ENCODE measurements around the gene CLSTN1. TPM values are rescaled to one million over a fixed set of nuclear protein-coding genes. Genes with fewer than 3 reads are reported as not detected.
"Not testable (repeated sequence)": the region's sequence is repeated elsewhere in the genome, so short reads cannot be mapped to it uniquely, and the experiment has no call there.

Gene CLSTN1
- total RNA-seq, 1 donor from 2014 or later = 75.4 TPM

DNA sequence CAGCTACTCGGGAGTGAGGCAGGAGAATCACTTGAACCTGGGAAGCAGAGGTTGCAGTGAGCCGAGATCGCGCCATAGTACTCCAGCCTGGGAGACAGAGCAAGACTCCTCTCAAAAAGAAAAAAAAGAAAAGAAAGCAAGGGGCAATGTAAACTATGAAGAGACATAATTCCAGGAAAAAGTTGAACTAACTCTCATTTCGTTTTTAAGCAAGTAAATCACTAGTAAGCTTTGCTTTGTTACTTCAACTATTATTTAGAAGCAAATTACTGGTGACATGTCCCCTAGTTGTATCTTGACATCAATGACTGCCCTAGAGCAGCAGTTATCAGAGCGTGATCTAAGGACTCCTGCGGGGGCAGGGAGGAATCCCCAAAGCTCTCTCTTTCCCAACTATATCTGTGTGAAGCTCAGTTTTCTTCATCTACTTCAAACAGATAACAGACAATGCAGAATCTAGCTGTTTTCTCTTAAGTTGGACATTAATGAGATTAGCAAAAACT is 18.7 kb downstream of the CLSTN1 start:
- peaks cover 100% of the 10 kb centered on the region for H3K79me2 ChIP-seq (ENCODE audit: low read depth)
- DNase-seq (ENCODE audit: low spot score) = no peak
- H3K27ac ChIP-seq = peak overlapping the region; percentile 80
- peaks cover 16% of the 10 kb centered on the region for H3F3A ChIP-seq (ENCODE audit: low read depth)
- H3K4me1 ChIP-seq = peaks cover 32% of the 10 kb centered on the region
- Mint-ChIP-seq H3K4me3 (no peak overlapping the region), H3K27me3 (ENCODE audit: insufficient read depth, low read depth) (peaks cover 2% of the 10 kb centered on the region), H3K36me3 (peaks cover 8% of the 10 kb centered on the region), H3K27ac (peak overlapping the region; percentile 41), H3K4me1 (peaks cover 34% of the 10 kb centered on the region), H3K9me3 (peaks cover 4% of the 10 kb centered on the region)
- H3K27me3 ChIP-seq = no peaks in the 10 kb centered on the region
- no peaks in the 10 kb centered on the region for H3K9me3 ChIP-seq (ENCODE audit: low read depth)
- TF ChIP-seq EZH2 (IDR thresholded peaks at IDR 0.05) (no peak), EZH2phosphoT487 (IDR thresholded peaks at IDR 0.05) (no peak)
- TF ChIP-seq, protein P1, sequence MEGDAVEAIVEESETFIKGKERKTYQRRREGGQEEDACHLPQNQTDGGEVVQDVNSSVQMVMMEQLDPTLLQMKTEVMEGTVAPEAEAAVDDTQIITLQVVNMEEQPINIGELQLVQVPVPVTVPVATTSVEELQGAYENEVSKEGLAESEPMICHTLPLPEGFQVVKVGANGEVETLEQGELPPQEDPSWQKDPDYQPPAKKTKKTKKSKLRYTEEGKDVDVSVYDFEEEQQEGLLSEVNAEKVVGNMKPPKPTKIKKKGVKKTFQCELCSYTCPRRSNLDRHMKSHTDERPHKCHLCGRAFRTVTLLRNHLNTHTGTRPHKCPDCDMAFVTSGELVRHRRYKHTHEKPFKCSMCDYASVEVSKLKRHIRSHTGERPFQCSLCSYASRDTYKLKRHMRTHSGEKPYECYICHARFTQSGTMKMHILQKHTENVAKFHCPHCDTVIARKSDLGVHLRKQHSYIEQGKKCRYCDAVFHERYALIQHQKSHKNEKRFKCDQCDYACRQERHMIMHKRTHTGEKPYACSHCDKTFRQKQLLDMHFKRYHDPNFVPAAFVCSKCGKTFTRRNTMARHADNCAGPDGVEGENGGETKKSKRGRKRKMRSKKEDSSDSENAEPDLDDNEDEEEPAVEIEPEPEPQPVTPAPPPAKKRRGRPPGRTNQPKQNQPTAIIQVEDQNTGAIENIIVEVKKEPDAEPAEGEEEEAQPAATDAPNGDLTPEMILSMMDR (IDR thresholded peaks at IDR 0.05) = no peak
- no peak overlapping the region for H3K9ac ChIP-seq
- H3K4me3 ChIP-seq = no peak overlapping the region
- peak overlapping the region; percentile 24 for H3K4me2 ChIP-seq
- no peak overlapping the region for H2AFZ ChIP-seq (replicated peaks)
- peaks cover 95% of the 10 kb centered on the region for H4K20me1 ChIP-seq (ENCODE audit: low read depth)
- peaks cover 4% of the 10 kb centered on the region for H3K36me3 ChIP-seq

DNA sequence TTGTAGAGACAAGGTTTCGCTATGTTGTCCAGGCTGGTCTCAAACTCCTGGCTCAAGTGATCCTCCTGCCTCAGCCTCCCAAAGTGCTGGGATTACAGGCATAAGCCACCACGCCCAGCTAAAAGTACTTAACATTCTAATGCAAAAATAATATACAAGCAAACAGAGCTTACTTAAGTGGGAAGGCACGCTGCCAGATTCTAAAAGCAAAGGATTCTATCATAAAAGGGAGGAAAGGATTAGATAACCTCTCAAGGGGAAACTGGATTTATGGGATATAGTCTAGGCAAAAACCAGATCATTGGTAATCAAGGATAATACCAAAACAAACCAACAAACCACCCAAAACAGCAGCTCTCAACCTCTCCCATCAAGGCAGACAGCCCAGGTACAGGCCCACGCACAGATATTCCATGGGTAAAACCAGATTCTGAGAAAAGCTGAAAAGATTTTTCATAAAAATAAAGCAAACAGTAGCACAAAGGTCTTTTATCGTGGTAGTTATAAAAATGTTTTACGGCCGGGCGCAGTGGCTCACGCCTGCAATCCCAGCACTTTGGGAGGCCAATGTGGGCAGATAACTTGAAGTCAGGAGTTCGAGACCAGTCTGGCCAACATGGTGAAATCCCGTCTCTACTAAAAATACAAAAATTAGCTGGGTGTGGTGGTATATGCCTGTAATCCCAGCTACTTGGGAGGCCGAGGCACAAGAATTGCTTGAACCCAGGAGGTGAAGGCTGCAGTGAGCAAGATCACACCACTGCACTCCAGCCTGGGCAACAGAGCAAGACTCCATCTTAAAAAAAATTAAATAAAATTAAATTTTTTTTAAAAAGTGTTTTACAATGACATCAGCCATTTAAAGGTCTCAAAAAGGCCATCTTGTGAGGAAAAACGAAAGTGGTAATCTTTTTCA is 20.5 kb downstream of the CLSTN1 start:
- H3K27me3 ChIP-seq; H3K4me3 ChIP-seq; H3K4me2 ChIP-seq; H3K4me3 Mint-ChIP-seq; H3K36me3 Mint-ChIP-seq; H3F3A ChIP-seq (ENCODE audit: low read depth); H3K27me3 Mint-ChIP-seq (ENCODE audit: insufficient read depth, low read depth); H3K27ac Mint-ChIP-seq; H3K36me3 ChIP-seq; H3K9me3 Mint-ChIP-seq; H3K9me3 ChIP-seq (ENCODE audit: low read depth); H3K27ac ChIP-seq; DNase-seq (ENCODE audit: low spot score); H3K9ac ChIP-seq; H2AFZ ChIP-seq (replicated peaks): not testable (repeated sequence)
- H3K4me1 Mint-ChIP-seq = peaks cover 30% of the 10 kb centered on the region
- peaks cover 96% of the 10 kb centered on the region for H4K20me1 ChIP-seq (ENCODE audit: low read depth)
- peaks cover 100% of the 10 kb centered on the region for H3K79me2 ChIP-seq (ENCODE audit: low read depth)
- H3K4me1 ChIP-seq = peaks cover 19% of the 10 kb centered on the region

DNA sequence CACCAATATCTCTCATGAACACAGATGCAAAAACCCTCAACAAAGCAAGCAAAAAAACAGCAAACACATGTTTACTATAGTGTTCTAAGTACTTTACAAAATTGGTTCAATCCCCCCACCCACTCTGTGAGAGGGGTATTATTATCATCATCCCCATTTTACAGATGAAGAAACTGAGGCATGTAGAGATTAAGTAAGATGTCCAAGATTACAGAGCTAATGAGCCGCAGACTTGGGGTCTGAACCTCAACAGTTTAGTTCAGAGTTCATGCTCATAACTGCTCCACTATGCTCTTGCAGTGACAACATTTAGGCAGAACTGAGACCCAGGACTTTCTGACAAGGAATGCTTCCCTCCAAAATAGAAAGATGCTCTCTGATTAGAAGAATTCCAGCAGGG is 21.9 kb downstream of the CLSTN1 start:
- no peak overlapping the region for H3K4me2 ChIP-seq
- peaks cover 96% of the 10 kb centered on the region for H4K20me1 ChIP-seq (ENCODE audit: low read depth)
- H3F3A ChIP-seq (ENCODE audit: low read depth) = peaks cover 7% of the 10 kb centered on the region
- no peaks in the 10 kb centered on the region for H3K27me3 ChIP-seq
- H3K79me2 ChIP-seq (ENCODE audit: low read depth) = peaks cover 100% of the 10 kb centered on the region
- peaks cover 8% of the 10 kb centered on the region for H3K36me3 Mint-ChIP-seq
- H2AFZ ChIP-seq (replicated peaks) = no peak overlapping the region
- no peak overlapping the region for H3K27ac ChIP-seq
- H3K9ac ChIP-seq = no peak overlapping the region
- H3K27me3 Mint-ChIP-seq (ENCODE audit: insufficient read depth, low read depth) = peaks cover 2% of the 10 kb centered on the region
- peaks cover 25% of the 10 kb centered on the region for H3K4me1 Mint-ChIP-seq
- TF ChIP-seq EZH2 (IDR thresholded peaks at IDR 0.05) (no peak), EZH2phosphoT487 (IDR thresholded peaks at IDR 0.05) (no peak)
- TF ChIP-seq, protein P1 (IDR thresholded peaks at IDR 0.05) = no peak
- no peak overlapping the region for H3K27ac Mint-ChIP-seq
- H3K4me3 ChIP-seq = no peak overlapping the region
- peaks cover 4% of the 10 kb centered on the region for H3K9me3 Mint-ChIP-seq
- DNase-seq (ENCODE audit: low spot score) = no peak
- H3K4me1 ChIP-seq = peaks cover 10% of the 10 kb centered on the region
- H3K4me3 Mint-ChIP-seq = no peak overlapping the region
- no peaks in the 10 kb centered on the region for H3K9me3 ChIP-seq (ENCODE audit: low read depth)
- H3K36me3 ChIP-seq = peaks cover 4% of the 10 kb centered on the region

Measured in neural progenitor cell (in vitro differentiated cells).